A549 treated with Mapracorat at 1 μM for 4 hours (cell line): ENCODE data around the gene MSTN. TPM values are rescaled to one million over a fixed set of nuclear protein-coding genes. Genes with fewer than 3 reads are reported as not detected.

ENCODE experiments used
- total RNA-seq: library from RNA; stranded (reverse); fragments of 200-300 nt; extraction: Qiagen RNA extraction; gene quantifications from 5 replicates; pipeline ENCODE4 v1.2.3, GENCODE V29; 2022

Gene MSTN
- total RNA-seq: not detected in 5 replicates

GRCh38 chr2:190062601-190063000, at the start of gene MSTN:
Gene MSTN, minus strand, starts transcription at chr2:190062729. Its CDS starts 133 bp downstream, at chr2:190062596.

